H1 (cell line): ENCODE measurements around the gene XK. TPM values are rescaled to one million over a fixed set of nuclear protein-coding genes. Genes with fewer than 3 reads are reported as not detected.

ENCODE experiments used
- GABPA ChIP-seq: IDR thresholded peaks from 2 replicates; pipeline ENCODE4 v1.6.1; 2011; ENCODE audit warnings: mild to moderate bottlenecking, low read length, moderate library complexity, borderline replicate concordance; ENCODE audit not compliant: insufficient read depth
- polyA plus RNA-seq, 7 experiments: library from polyadenylated mRNA; depleted of rRNA in 3 of 7; stranded (reverse) in 5 of 7; unstranded in 2 of 7; fragments of >200 nt in 5 of 7; fragments of 200-250 nt in 2 of 7; gene quantifications; 1 replicate in 5 of 7; 2 replicates in 1 of 7; 4 replicates in 1 of 7; pipeline versions ENCODE4 v1.2.1 to v1.2.3, GENCODE V29; 2011 to 2013; ENCODE audit warnings: missing spikeins in 2 of 7, mixed read lengths in 2 of 7
- total RNA-seq: library from RNA; stranded (reverse); fragmentation: NEBNext Ultra II Directional; extraction: Animal tissue kit (Norgen Biotek cat#: 25700); gene quantifications from 2 replicates; pipeline ENCODE4 v1.2.1, GENCODE V29; 2021
- TF ChIP-seq, protein P1 (sequence below): IDR thresholded peaks from 2 replicates; pipeline ENCODE4 v1.6.1; 2012; ENCODE audit warnings: low read length, inconsistent platforms

XK gene
- total and polyA plus RNA-seq, 2 of the 8 experiments (the other 6 are each of a cell fraction or from before 2014, with no cell fraction given), result 0.76 to 0.84 TPM

DNA sequence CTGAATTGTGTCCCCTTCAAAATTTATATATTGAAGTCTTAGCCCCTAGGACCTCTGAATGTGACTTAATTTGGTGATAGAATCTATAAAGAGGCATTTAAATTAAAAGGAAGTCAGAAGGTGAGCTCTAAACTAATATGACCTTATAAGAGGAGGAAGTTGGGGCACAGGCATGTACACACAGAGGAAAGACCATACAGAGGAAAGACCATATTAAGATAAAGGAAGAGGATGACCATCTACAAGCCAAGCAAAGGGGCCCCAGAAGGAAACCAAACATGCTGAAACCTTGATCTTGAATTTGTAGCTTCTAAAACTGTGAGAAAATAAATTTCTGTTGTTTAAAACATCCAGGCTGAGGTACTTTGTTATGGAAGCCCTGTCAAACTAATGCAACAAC lies 67.3 kb downstream of the XK start (continued):
- no peak for TF ChIP-seq GABPA
- TF ChIP-seq, protein P1, sequence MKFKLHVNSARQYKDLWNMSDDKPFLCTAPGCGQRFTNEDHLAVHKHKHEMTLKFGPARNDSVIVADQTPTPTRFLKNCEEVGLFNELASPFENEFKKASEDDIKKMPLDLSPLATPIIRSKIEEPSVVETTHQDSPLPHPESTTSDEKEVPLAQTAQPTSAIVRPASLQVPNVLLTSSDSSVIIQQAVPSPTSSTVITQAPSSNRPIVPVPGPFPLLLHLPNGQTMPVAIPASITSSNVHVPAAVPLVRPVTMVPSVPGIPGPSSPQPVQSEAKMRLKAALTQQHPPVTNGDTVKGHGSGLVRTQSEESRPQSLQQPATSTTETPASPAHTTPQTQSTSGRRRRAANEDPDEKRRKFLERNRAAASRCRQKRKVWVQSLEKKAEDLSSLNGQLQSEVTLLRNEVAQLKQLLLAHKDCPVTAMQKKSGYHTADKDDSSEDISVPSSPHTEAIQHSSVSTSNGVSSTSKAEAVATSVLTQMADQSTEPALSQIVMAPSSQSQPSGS, result no peak
